ENCODE results near the gene PHLDB2. TPM values are rescaled to one million over a fixed set of nuclear protein-coding genes. Genes with fewer than 3 reads are reported as not detected.

PHLDB2 gene
- total RNA-seq, 1 donor from 2014 or later, result 37.2 TPM

DNA sequence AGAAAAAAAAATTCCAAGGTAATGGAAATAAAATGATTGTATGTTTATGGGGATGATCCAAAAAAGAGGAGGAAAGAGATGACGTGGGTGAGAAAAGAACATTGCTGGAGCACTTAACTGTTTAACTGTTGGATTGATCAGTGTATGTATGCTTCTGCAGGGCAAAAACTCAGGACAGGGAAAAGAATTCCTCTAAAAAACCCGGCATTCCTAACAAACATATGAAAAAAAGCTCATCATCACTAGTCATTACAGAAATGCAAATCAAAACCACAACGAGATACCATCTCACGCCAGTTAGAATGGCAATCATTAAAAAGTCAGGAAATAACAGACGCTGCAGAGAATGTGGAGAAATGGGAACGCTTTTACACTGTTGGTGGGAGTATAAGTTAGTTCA is 1.6 kb upstream of the PHLDB2 start:
- Mint-ChIP-seq H3K4me3 (peak overlapping the region; percentile 32), H3K4me1 (peaks cover 38% of the 10 kb centered on the region), H3K27ac (no peak overlapping the region), H3K9me3 (no peaks in the 10 kb centered on the region), H3K36me3 (no peaks in the 10 kb centered on the region), H3K27me3 (ENCODE audit: low read depth) (no peaks in the 10 kb centered on the region)
- no peak for DNase-seq (ENCODE audit: low spot score in 2 of 2, unreplicated experiment in 2 of 2)
- TF ChIP-seq CTCF (IDR thresholded peaks at IDR 0.05; ENCODE audit: unreplicated experiment), result no peak

- no peaks in the 10 kb centered on the region for H3K27me3 Mint-ChIP-seq (ENCODE audit: low read depth)
- H3K27ac Mint-ChIP-seq, result peak overlapping the region; percentile 98
- no peaks in the 10 kb centered on the region for H3K9me3 Mint-ChIP-seq
- H3K4me3 Mint-ChIP-seq, result peak overlapping the region; percentile 99
- no peaks in the 10 kb centered on the region for H3K36me3 Mint-ChIP-seq
- no peak for TF ChIP-seq CTCF (IDR thresholded peaks at IDR 0.05; ENCODE audit: unreplicated experiment)
- no peak for DNase-seq (ENCODE audit: low spot score in 2 of 2, unreplicated experiment in 2 of 2)
- H3K4me1 Mint-ChIP-seq, result peaks cover 48% of the 10 kb centered on the region
Observed at GRCh38 chr3:111858642-111859041, 423 bp upstream of the PHLDB2 start.

DNA sequence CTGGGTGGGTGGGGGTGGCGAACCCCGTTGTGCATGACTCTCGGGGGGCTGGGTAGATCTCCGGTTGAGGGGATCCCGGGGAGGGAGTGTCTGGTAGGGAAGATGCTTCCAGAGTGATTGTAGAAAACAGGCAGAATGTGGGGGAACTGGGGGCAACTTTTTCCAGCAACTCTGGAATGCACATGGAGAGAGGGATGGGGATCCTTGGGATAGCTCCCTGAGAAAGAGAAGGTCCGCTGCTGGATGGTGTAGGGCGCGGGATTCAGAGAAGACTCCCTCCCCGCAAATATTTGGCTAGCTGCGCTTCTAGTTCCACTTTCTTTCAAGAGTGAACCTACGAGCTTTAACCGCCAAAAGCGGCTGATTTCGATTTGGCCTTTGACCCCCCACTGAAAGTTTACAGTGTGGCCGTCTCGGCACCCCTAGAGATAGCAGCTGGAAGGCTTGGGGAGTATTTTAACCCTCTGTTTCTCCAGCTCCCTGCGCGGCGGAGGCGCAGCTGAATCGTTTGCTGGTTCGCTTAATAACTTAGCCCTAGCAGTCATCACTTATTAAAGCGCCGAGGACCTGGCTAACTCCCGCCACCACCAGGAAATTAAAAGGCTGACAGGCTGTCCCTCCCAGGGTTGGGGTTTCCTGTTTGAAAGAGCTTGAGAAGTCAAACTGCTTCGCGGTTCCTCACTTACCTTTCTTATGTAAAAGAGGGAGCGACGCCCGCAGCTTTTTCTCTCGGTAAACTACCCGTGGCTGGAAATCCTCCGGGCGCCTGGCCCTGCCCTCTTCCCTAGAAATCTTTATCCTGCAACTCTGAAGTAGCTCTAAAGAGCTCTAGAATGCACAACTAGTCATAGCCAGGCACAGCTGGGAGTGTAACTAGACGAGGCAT is 1.2 kb downstream of the PHLDB2 start:
- H3K4me1 Mint-ChIP-seq, result peaks cover 50% of the 10 kb centered on the region
- H3K27me3 Mint-ChIP-seq (ENCODE audit: low read depth), result no peaks in the 10 kb centered on the region
- H3K9me3 Mint-ChIP-seq, result no peaks in the 10 kb centered on the region
- H3K4me3 Mint-ChIP-seq, result peak overlapping the region; percentile 99
- no peak for TF ChIP-seq CTCF (IDR thresholded peaks at IDR 0.05; ENCODE audit: unreplicated experiment)
- no peaks in the 10 kb centered on the region for H3K36me3 Mint-ChIP-seq
- H3K27ac Mint-ChIP-seq, result peak overlapping the region; percentile 98
- peak; percentile 24 to 67 for DNase-seq (ENCODE audit: low spot score in 2 of 2, unreplicated experiment in 2 of 2)

DNA sequence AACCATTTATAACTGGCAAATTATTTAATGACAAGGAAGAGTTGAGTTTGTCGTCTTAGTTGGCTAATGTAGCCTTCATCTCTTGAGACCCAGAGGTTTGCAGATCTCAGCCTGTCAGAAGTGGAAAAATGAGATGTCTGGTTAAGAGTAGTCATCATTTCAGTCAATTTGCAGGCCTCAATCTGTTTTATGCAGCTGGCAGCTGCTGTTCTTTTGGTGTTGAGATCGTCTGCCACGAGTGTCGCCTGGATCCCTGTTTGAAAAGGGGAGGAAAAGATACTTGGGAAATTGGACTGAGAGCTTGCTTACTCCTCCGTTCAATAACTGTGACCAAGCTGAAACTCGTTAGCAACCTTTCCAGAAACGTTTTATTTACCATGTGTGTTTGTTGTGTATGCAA is 2.3 kb downstream of the PHLDB2 start:
- H3K27me3 Mint-ChIP-seq (ENCODE audit: low read depth), result no peaks in the 10 kb centered on the region
- TF ChIP-seq CTCF (IDR thresholded peaks at IDR 0.05; ENCODE audit: unreplicated experiment), result no peak
- H3K27ac Mint-ChIP-seq, result peak overlapping the region; percentile 98
- H3K4me1 Mint-ChIP-seq, result peaks cover 56% of the 10 kb centered on the region
- no peaks in the 10 kb centered on the region for H3K9me3 Mint-ChIP-seq
- peak overlapping the region; percentile 99 for H3K4me3 Mint-ChIP-seq
- no peaks in the 10 kb centered on the region for H3K36me3 Mint-ChIP-seq
- DNase-seq (ENCODE audit: low spot score in 2 of 2, unreplicated experiment in 2 of 2), result no peak

DNA sequence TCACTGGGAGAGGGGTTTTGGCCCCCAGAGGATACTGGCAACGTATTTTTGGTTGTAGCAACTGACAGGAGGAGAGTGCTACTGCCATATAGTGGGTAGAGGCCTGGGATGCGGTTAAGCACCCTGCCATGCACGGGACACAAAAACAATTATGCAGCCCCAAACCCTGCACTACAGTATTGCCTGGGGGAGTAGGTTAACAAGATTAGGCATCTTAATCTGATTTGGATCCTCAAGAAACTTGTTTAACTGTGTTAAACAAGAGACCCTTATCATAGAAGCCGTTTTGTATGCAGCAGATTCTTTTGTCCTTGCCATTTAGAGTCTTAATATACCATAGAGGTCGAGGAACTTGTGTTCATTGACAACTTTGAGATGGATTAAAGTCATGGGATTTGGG is 3.4 kb downstream of the PHLDB2 start:
- TF ChIP-seq CTCF (IDR thresholded peaks at IDR 0.05; ENCODE audit: unreplicated experiment), result no peak
- H3K27me3 Mint-ChIP-seq (ENCODE audit: low read depth), result no peaks in the 10 kb centered on the region
- H3K9me3 Mint-ChIP-seq, result no peaks in the 10 kb centered on the region
- peak overlapping the region; percentile 53 for H3K27ac Mint-ChIP-seq
- H3K4me1 Mint-ChIP-seq, result peaks cover 60% of the 10 kb centered on the region
- H3K4me3 Mint-ChIP-seq, result no peak overlapping the region
- no peaks in the 10 kb centered on the region for H3K36me3 Mint-ChIP-seq
- DNase-seq (ENCODE audit: low spot score in 2 of 2, unreplicated experiment in 2 of 2), result no peak
